Adrenal gland (tissue), 12 donors: ENCODE results near the gene METTL25B. TPM values are rescaled to one million over a fixed set of nuclear protein-coding genes. Genes with fewer than 3 reads are reported as not detected.

Experiments used
- DNase-seq, 7 donors: peaks; one replicate each; pipeline ENCODE4 v3.0.0-alpha.2; 2019 to 2020
- H3K27ac ChIP-seq, 5 donors: fragments of 200-600 bp; sonication (generic) in 4 of 5; 1 replicate in 3 of 5; 2 replicates in 2 of 5; pipeline versions ENCODE4 v1.5.1 to v1.8.0; 2016 to 2020; ENCODE audit warnings: mild to moderate bottlenecking in 1 of 5
- H3K27me3 ChIP-seq: fragments of 200-600 bp; 2 replicates; pipeline ENCODE4 v1.8.0; 2021
- H3K36me3 ChIP-seq, 2 donors: fragments of 200-600 bp; replicated peaks in 1 of 2; 1 replicate in 1 of 2; 2 replicates in 1 of 2; pipeline versions ENCODE4 v1.5.1 to v1.8.0; 2018 to 2022
- H3K4me1 ChIP-seq, 2 donors: fragments of 200-600 bp; replicated peaks in 1 of 2; 1 replicate in 1 of 2; 2 replicates in 1 of 2; pipeline versions ENCODE4 v1.5.1 to v1.8.0; 2018 to 2021
- H3K4me3 ChIP-seq, 4 donors: fragments of 200-600 bp; sonication (generic) in 3 of 4; one replicate each; pipeline ENCODE4 v1.5.1; 2016 to 2018
- H3K9me3 ChIP-seq, 3 donors: fragments of 200-600 bp; sonication (generic) in 1 of 3; replicated peaks in 1 of 3; 1 replicate in 2 of 3; 2 replicates in 1 of 3; pipeline versions ENCODE4 v1.5.1 to v1.8.0; 2016 to 2021
- POLR2A ChIP-seq, 2 donors: fragments of 450-650 bp; IDR thresholded peaks; one replicate each; pipeline ENCODE4 v1.6.1; 2017; ENCODE audit warnings: antibody characterized with exemption in 2 of 2, mild to moderate bottlenecking in 2 of 2, moderate library complexity in 1 of 2
- WGBS, 4 donors: extraction: QIAGEN DNeasy Blood & Tissue Kit in 2 of 4; methylation state at CpG; one replicate each; pipeline versions ENCODE4 v1.1.5 to v1.1.7; 2013 to 2017; 5-methylcytosine and 5-hydroxymethylcytosine counted together
- intact Hi-C, 2 donors: fragments of 100-400 bp; cut with DNase I; formaldehyde crosslinking; loops; one replicate each; pipeline versions ENCODE4 v1.14.1 to v1.15.0; 2022 to 2023
- polyA plus RNA-seq, 3 donors: library from polyadenylated mRNA; stranded (reverse); fragments of 200-250 nt in 2 of 3; fragments of 350-450 nt in 1 of 3; fragmentation: Illumina TruSeq in 1 of 3; extraction: RNeasy Lipid Tissue Mini Kit (QIAGEN cat#74804) in 1 of 3; gene quantifications; one replicate each; pipeline ENCODE4 v1.2.3, GENCODE V29; 2013 to 2014
- total RNA-seq, 9 donors: library from RNA; depleted of rRNA in 4 of 9; stranded (reverse); fragments of >200 nt in 4 of 9; fragments of 120-200 nt in 1 of 9; fragmentation: NEBNext Ultra II Directional in 1 of 9; extraction: Animal tissue kit (Norgen Biotek cat#: 25700) in 1 of 9; gene quantifications; one replicate each; pipeline versions ENCODE4 v1.1.0 to v1.2.4, GENCODE V29; 2013 to 2023
- TF ChIP-seq, protein P1 (sequence below), 6 experiments: fragments of 450-650 bp in 4 of 6; fragments of 200-600 bp in 2 of 6; sonication (generic) in 1 of 6; IDR thresholded peaks; 1 replicate in 5 of 6; 2 replicates in 1 of 6; pipeline versions ENCODE4 v1.5.1 to v1.8.0; 2016 to 2021; ENCODE audit warnings: antibody characterized with exemption in 6 of 6, mild to moderate bottlenecking in 2 of 6, moderate library complexity in 1 of 6
- donor health status: healthy with polysubstance abuse.
- donor health status: Bipolar disorder and iron deficiency.
- donor health status: DM: yes; HTN: yes; CAD: no.
- donor health status: DM: no; HTN: no; CAD: no.
- donor health status: DM: no; HTN: no; CAD: no.
- donor health status: DM: yes; HTN: yes; CAD: no.

The METTL25B gene
- total and polyA plus RNA-seq, 12 donors, result 17.4 to 140 (median 32.5) TPM

DNA sequence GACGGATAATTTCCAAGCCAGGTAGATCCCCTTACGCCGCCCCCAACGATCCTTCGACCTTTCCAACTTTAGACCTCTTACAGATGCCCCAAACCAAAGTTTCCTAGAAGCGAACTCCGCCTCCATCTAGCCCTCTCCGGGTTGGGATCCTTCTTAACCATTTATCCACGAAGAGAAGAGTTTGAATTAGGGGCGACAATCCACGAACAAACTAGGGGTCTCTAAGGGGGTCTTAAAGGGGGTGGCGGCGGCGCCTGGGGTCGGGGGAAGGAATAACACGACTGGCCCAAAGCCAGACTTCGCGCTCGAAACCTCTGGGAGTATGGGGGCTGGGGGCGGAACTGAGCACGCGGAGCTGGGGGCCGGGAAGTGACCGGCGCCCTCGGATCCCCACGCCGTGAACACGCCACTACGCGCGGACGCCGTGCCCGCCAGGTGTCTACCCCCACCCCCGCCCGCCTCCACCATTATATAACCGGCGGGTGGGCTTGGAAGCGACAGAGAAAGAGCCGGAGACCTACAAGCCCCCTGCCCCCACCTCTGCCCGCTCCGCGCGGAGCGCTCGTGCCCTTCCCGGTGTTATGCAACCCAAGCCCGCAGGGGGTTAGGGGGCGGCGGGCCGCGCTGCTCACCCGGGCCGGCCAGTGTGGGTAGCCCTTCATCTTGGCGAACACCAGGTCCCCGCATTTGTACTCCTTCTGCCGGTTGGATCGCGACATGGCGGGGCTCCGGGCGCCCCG, 22.6 kb downstream of the METTL25B start:
- WGBS, 4 donors, result 0 to 1% (median 0%) methylated on average over 14 to 64 of the region's 64 CpGs
- intact Hi-C loops, result no loop called here
- H3K27ac ChIP-seq, result peak overlapping the region; percentile 57 to 98 (median 97)
- peak; percentile 60 to 77 (median 73) for DNase-seq
- H3K4me1 ChIP-seq, result peaks cover 53 to 55% of the 10 kb centered on the region in 2 donors
- TF ChIP-seq, protein P1, sequence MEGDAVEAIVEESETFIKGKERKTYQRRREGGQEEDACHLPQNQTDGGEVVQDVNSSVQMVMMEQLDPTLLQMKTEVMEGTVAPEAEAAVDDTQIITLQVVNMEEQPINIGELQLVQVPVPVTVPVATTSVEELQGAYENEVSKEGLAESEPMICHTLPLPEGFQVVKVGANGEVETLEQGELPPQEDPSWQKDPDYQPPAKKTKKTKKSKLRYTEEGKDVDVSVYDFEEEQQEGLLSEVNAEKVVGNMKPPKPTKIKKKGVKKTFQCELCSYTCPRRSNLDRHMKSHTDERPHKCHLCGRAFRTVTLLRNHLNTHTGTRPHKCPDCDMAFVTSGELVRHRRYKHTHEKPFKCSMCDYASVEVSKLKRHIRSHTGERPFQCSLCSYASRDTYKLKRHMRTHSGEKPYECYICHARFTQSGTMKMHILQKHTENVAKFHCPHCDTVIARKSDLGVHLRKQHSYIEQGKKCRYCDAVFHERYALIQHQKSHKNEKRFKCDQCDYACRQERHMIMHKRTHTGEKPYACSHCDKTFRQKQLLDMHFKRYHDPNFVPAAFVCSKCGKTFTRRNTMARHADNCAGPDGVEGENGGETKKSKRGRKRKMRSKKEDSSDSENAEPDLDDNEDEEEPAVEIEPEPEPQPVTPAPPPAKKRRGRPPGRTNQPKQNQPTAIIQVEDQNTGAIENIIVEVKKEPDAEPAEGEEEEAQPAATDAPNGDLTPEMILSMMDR (IDR thresholded peaks at IDR 0.05), result peak in 3 of 6 experiments; percentile 11 to 31 (median 18)
- TF ChIP-seq POLR2A (IDR thresholded peaks at IDR 0.05), result peak in 1 of 2 donors; percentile 26
- no peaks in the 10 kb centered on the region for H3K36me3 ChIP-seq
- H3K9me3 ChIP-seq, result no peaks in the 10 kb centered on the region
- peak overlapping the region; percentile 82 to 93 (median 88) for H3K4me3 ChIP-seq
- H3K27me3 ChIP-seq, result no peaks in the 10 kb centered on the region

DNA sequence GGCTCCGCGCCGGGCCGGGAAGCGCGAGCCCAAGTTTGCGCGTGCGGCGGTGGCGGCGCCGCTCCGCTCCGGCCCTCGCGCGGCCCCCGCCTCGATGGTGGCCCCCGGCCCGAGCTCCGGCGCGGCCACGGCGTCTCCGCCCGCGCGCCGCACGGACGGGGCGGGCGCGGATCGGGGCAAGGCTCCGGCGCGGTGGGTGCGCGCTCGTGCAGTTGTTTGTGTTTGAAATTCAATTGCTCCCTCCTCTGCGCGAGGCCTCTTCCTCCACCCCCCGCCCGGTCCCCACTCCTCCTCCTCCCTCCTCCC, 23.1 kb downstream of the METTL25B start, which contains the start of gene HDGF:
Gene HDGF (minus strand): TSS at position 225 of the 306 bp plus-strand sequence. CDS start 246 bp downstream, outside the sequence.
- H3K36me3 ChIP-seq, result no peaks in the 10 kb centered on the region
- TF ChIP-seq POLR2A (IDR thresholded peaks at IDR 0.05), result peak; percentile 19 to 62
- TF ChIP-seq, protein P1 (IDR thresholded peaks at IDR 0.05), result no peak
- intact Hi-C loops, result no loop called here
- no peak for DNase-seq
- peaks cover 48 to 50% of the 10 kb centered on the region in 2 donors for H3K4me1 ChIP-seq
- peak within 1 kb of the TSS; percentile 82 to 93 (median 90) for H3K4me3 ChIP-seq
- no peaks in the 10 kb centered on the region for H3K9me3 ChIP-seq
- H3K27ac ChIP-seq, result peak within 1 kb of the TSS; percentile 57 to 98 (median 97)
- H3K27me3 ChIP-seq, result no peaks in the 10 kb centered on the region
- WGBS, 4 donors, result 0% methylated on average over 3 to 48 of the region's 48 CpGs; no CpG with 5 or more reads in 1 of the 4 donors

DNA sequence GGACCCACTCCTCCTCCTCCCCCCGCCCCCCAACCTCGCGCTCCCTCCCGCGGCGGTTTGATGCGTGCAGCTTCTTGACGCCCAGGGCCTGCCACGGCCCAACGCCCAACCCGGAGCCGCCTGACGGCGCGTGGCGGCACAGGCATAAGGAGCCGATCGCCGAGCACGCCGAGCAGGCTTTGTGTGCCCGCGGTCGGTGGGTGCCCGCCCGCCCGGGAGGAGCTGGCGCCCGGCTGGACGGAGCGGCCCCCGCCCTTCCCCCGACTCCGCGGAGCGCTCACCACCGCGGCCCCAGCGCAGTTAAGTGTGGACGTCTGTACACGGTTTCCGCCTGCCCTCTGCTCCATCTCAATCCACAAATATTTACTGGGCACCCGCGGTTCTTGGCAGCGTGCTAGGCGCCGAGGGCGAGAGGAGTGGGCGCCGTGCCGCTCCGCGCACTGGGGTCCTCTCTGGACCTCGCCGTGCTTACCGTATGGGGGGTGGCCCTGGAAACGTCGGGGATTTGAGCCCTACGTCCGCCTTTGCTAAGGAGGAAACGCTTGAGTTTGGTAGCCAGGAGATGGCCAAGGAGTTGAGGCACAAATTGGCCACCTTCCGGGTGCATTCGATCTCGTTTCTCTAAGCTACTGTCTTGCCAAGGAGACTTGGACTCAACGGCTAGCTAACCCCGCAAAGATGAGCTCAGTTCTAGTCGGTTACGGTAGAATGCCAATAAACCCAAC, 23.6 kb downstream of the METTL25B start:
- DNase-seq, result peak; percentile 97 to 98 (median 98)
- intact Hi-C loops, result no loop called here
- H3K36me3 ChIP-seq, result no peaks in the 10 kb centered on the region
- H3K27ac ChIP-seq, result peak overlapping the region in 4 of 5 donors; percentile 74 to 98 (median 95)
- TF ChIP-seq, protein P1 (IDR thresholded peaks at IDR 0.05), result peak in 1 of 6 experiments; percentile 35
- peak in 1 of 2 donors; percentile 43 for TF ChIP-seq POLR2A (IDR thresholded peaks at IDR 0.05)
- WGBS, 4 donors, result 0% methylated on average over 3 to 68 of the region's 68 CpGs
- H3K4me3 ChIP-seq, result peak overlapping the region; percentile 33 to 93 (median 74)
- no peaks in the 10 kb centered on the region for H3K27me3 ChIP-seq
- peaks cover 43 to 45% of the 10 kb centered on the region in 2 donors for H3K4me1 ChIP-seq
- no peaks in the 10 kb centered on the region for H3K9me3 ChIP-seq

DNA sequence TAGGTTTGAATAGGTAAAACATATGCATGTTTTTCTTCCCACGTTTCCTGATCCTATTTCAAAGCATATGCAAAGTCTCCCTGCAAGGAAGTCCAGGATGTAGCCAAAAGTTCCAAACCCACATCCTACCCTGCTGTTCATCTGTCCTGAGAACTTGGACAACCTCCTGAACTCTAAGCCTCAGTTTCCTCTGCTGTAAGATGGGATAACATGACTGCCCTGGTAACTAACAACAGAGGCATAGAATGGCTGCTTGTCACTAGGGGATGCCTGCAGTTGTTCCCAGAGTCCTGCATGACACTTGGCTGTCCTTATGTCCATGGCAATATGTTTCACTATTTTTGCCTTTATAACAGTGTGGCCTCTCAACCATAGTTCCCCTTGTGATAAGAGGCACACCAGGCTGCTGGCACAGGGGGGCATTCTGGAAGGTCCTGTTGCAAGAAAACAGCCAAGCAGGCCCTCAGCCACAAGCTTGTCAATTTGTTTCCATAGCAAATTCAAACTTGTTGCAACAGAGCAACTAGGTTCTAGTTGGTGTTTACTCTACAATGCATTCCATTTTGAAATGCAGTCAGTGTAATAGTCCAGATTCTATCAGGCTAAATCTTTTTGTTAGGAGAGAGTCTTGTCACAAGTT, 24.7 kb downstream of the METTL25B start:
- peak overlapping the region in 1 of 4 donors; percentile 93 for H3K4me3 ChIP-seq
- no peaks in the 10 kb centered on the region for H3K36me3 ChIP-seq
- WGBS, 4 donors, result 27 to 61% (median 48%) methylated on average over 1 of the region's 1 CpG
- H3K27me3 ChIP-seq, result no peaks in the 10 kb centered on the region
- H3K4me1 ChIP-seq, result peaks cover 36 to 37% of the 10 kb centered on the region in 2 donors
- peak overlapping the region in 1 of 5 donors; percentile 20 for H3K27ac ChIP-seq
- H3K9me3 ChIP-seq, result no peaks in the 10 kb centered on the region
- intact Hi-C loops, result no loop called here
- DNase-seq, result no peak
- no peak for TF ChIP-seq POLR2A (IDR thresholded peaks at IDR 0.05)
- TF ChIP-seq, protein P1 (IDR thresholded peaks at IDR 0.05), result no peak
